Activated CD4-positive, alpha-beta T cell treated with anti-CD3 and anti-CD28 coated beads, Interleukin-2, amount 50 U/mL, for 48 hours (primary cell): ENCODE results near the gene DDX1.

Experiments used
- DNase-seq, 2 experiments: peaks; one replicate each; pipeline ENCODE4 v3.0.0-alpha.2; 2020

The DDX1 gene

GRCh38 chr2:15562354-15563031 is 29.2 kb upstream of the DDX1 start:
- no peak for DNase-seq

- no peak for DNase-seq
Measured at GRCh38 chr2:15563227-15564100, 28.2 kb upstream of the DDX1 start.

DNA sequence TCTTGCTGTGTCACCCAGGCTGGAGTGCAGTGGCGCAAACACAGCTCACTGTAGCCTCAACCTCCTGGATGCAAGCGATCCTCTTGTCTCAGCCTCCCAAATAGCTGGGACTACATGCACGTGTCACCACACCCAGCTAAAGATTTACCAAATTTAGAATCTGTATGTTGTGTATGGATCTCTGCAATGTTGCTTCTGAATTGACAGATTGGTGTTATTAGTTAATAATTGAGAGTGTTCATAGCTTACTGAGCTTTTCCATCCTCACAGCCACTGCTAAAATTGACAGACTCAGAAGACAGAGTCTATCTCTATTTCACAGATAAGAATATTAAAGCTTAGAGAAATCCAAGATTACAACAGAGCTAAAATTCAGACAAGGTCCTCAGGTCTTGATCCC is 26.3 kb upstream of the DDX1 start:
- no peak for DNase-seq

GRCh38 chr2:15565994-15566671 is 25.5 kb upstream of the DDX1 start:
- DNase-seq = no peak

DNA sequence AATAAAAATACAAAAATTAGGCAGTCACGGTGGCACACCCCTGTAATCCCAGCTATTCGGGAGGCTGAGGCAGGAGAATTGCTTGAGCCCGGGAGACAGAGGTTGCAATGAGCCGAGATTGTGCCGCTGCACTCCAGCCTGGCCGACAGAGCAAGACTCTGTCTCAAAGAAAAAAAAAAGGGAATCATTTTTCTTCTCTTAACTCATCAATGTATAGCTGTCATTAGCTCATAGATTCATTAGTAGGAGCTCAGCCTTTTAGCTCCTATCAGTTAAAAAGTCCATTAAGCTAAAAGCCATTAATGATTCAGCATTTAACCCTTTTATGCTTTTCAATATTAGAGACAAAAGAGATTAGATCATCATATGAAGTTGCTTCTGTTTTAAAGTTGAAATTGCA is 24.8 kb upstream of the DDX1 start:
- no peak for DNase-seq

GRCh38 chr2:15568874-15569273 is 22.8 kb upstream of the DDX1 start:
- no peak for DNase-seq

- no peak for DNase-seq
Measured at GRCh38 chr2:15570104-15570503, 21.6 kb upstream of the DDX1 start.

GRCh38 chr2:15571729-15572128 is 19.9 kb upstream of the DDX1 start:
- DNase-seq = no peak

GRCh38 chr2:15577071-15577735 is 14.5 kb upstream of the DDX1 start:
- peak; percentile 95 to 96 for DNase-seq

DNA sequence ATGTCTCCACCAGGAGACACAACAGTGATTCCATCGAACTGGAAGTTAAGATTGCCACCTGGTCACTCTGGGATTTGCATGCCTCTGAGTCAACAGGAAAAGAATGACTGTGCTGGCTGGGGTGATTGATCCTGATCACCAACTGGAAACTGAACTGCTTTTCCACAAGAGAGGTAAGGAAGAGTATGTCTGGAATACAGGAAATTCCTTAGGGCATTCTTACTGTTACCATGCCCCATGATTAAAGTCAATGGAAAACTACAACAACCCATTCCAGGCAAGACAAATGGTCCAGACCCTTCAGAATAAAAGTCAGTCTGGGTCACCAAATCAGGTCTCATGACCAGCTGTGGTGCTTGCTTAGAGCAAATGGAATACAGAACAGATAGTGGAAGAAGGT is 12.0 kb upstream of the DDX1 start:
- DNase-seq = no peak

- no peak for DNase-seq
Measured at GRCh38 chr2:15580451-15580850, 11.2 kb upstream of the DDX1 start.

- DNase-seq = no peak
Measured at GRCh38 chr2:15582710-15583357, 8.8 kb upstream of the DDX1 start.

DNA sequence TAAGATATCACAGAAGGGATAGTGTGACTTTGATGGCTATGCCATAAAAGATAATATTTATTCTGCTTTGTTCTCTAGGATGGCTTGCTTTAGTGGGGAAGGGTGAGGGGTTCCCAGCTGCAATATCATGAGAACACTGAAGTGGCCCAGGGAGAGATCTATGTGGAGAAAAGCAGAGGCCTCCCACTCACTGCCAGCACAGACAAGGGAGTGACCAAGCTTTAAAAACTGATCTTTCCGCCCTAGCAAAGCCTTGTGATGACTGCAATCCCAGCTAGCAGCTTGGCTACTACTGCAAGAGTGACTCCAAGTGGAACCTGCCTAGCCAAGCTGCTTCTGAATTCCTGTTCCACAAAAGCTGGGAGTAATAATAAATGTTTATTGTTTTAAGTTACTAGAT is 7.8 kb upstream of the DDX1 start:
- no peak for DNase-seq

GRCh38 chr2:15584316-15584715 is 7.4 kb upstream of the DDX1 start:
- DNase-seq = no peak

DNA sequence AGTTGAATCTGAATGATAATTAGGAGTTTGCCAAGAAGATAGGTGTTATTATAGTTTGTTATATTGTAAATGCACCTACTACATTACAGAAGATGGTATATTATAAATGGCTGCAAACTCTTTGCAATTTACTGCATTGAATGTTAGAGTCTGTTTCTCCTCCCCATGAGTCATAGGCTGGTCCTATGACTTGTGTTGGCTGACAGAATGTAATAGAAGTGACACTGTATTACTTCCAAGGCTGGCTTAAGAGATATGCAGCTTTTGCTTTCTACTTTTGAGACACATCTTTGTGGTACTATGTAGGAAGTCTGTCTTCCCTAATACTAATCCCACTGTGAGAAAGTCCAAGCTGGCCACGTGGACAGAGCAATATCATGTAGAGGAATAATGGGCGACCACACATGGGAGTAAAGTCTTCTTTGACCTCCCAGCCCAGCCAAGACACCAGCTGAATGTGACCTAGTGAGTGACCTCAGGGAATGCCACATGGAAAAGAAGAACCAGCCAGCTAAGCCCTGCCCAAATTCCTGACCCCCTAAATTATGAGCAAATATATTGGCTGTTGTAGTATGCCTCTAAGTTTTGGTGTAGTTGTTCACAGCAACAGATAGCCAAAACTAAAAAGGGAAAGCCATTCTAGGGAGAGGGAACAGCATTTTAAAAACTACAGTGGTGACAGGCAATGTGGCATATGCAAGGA is 6.8 kb upstream of the DDX1 start:
- no peak for DNase-seq

DNA sequence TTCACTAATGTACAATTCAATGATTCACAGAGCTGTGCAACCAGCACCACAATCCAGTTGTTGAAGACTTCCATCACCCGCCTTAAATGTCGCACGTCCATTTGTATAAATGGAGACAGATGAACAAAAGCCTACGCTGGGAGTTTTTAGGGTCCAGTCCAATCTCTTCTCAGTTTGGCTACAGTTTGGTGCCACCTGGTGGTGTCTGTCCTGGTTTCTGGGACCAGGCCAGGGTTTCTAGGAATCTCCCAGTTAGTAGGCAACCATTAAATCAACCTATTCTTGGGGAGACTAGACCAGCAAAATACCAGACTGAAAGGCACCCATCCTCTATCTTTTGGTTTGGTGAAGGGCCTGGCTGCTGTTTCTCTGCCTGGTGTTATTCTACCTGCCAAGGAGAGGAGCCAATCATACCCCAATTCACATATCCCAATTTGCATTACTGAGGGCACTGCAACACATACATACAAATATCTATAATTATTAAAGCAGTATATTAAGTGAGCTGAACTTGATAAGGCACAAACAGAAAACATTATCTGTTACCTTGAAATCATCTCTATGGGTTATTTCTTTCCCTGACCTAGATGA is 3.2 kb upstream of the DDX1 start:
- peak; percentile 35 to 56 for DNase-seq

GRCh38 chr2:15591373-15591691 is 336 bp upstream of the DDX1 start:
- DNase-seq = no peak

DNA sequence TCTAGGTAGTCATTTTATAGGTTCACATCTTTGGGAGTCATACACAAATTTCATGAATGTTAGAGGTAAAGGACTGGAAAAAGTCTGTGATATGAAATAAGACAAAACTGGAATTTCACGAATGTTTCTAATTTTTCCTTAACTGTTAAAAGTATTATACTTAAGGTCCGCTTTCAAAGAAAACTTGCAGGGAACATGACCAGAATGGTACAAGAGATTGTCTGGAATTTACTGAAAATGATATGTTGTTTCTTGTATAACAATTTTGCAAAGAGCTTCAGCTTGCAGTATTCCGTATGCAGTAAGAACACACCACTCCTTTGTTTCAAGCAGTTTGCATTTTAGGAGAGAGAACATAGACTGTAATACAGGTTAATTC is 1.6 kb downstream of the DDX1 start:
- no peak for DNase-seq

- no peak for DNase-seq
Measured at GRCh38 chr2:15594291-15595256, 2.9 kb downstream of the DDX1 start.

DNA sequence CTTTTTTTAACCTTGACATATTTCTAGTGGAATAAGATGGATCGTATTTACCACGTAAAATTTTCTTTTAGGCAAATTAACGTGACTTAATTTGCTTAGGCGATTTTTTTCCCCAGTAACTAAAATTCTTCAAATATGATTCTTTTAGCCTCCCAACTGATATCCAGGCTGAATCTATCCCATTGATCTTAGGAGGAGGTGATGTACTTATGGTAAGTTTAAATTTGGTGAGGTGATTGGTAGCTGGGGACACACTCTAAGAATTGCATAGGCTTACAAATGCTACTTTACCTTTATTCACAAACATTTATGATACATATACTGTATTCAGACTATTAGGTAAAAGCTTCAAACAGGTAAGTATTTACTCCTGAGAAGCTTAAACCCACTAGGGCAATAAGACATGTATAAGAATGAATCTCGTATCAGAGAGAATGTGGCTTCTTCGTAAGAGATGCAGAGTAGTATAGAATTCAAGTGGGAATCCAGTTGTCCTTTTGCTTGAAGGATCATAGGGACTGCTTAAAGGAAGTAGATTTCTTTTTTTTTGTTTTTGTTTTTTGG is 3.8 kb downstream of the DDX1 start:
- no peak for DNase-seq
